DND-41 (cell line): ENCODE results near the gene TMEFF2.

ENCODE experiments used
- EZH2 ChIP-seq: IDR thresholded peaks from 3 replicates; pipeline ENCODE4 v1.6.1; 2012; ENCODE audit warnings: borderline replicate concordance, low read depth, mild to moderate bottlenecking, moderate library complexity, low read length, inconsistent platforms; ENCODE audit not compliant: severe bottlenecking
- TF ChIP-seq, protein P1 (sequence below): IDR thresholded peaks from 2 replicates; pipeline ENCODE4 v1.5.1; 2012; ENCODE audit warnings: borderline replicate concordance, low read length, moderate library complexity, mild to moderate bottlenecking; ENCODE audit not compliant: poor library complexity, severe bottlenecking; ENCODE audit errors: extremely low read depth

GRCh38 chr2:191968120-191968519 is 226.6 kb downstream of the TMEFF2 start:
- TF ChIP-seq, protein P1, sequence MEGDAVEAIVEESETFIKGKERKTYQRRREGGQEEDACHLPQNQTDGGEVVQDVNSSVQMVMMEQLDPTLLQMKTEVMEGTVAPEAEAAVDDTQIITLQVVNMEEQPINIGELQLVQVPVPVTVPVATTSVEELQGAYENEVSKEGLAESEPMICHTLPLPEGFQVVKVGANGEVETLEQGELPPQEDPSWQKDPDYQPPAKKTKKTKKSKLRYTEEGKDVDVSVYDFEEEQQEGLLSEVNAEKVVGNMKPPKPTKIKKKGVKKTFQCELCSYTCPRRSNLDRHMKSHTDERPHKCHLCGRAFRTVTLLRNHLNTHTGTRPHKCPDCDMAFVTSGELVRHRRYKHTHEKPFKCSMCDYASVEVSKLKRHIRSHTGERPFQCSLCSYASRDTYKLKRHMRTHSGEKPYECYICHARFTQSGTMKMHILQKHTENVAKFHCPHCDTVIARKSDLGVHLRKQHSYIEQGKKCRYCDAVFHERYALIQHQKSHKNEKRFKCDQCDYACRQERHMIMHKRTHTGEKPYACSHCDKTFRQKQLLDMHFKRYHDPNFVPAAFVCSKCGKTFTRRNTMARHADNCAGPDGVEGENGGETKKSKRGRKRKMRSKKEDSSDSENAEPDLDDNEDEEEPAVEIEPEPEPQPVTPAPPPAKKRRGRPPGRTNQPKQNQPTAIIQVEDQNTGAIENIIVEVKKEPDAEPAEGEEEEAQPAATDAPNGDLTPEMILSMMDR = no peak
- no peak for TF ChIP-seq EZH2
